DMS53 treated with DMSO at 0.1 percent for 48 hours (cell line): ENCODE measurements around the gene HS1BP3.

Source experiments
- DNase-seq: peaks from one replicate; lab custom pipeline; 2025; ENCODE audit not compliant: unreplicated experiment; lab: John Stamatoyannopoulos, UW

HS1BP3 gene

GRCh38 chr2:20664071-20664390 is 13.1 kb upstream of the HS1BP3 start:
- DNase-seq: no peak

- DNase-seq: no peak
These were observed 12.5 kb upstream of the HS1BP3 start for GRCh38 chr2:20663196-20664070.

GRCh38 chr2:20662308-20662937 is 11.5 kb upstream of the HS1BP3 start:
- no peak for DNase-seq

GRCh38 chr2:20661421-20662307 is 10.8 kb upstream of the HS1BP3 start:
- peak; percentile 19 for DNase-seq

GRCh38 chr2:20660506-20661420 is 9.9 kb upstream of the HS1BP3 start:
- no peak for DNase-seq

- no peak for DNase-seq
These were observed 6.8 kb upstream of the HS1BP3 start for GRCh38 chr2:20657522-20658235.

GRCh38 chr2:20656561-20656960 is 5.7 kb upstream of the HS1BP3 start:
- no peak for DNase-seq

GRCh38 chr2:20654535-20654813 is 3.6 kb upstream of the HS1BP3 start:
- DNase-seq: no peak

GRCh38 chr2:20653695-20654534 is 3.0 kb upstream of the HS1BP3 start:
- no peak for DNase-seq

- no peak for DNase-seq
These were observed 2.0 kb upstream of the HS1BP3 start for GRCh38 chr2:20652673-20653575.

- DNase-seq: no peak
These were observed 1.2 kb upstream of the HS1BP3 start for GRCh38 chr2:20652141-20652540.

GRCh38 chr2:20651731-20652099 is 817 bp upstream of the HS1BP3 start:
- DNase-seq: no peak

- DNase-seq: no peak
These were observed 463 bp downstream of the HS1BP3 start for GRCh38 chr2:20650393-20650876.

GRCh38 chr2:20649976-20650375 is 922 bp downstream of the HS1BP3 start:
- no peak for DNase-seq

GRCh38 chr2:20649576-20649975 is 1.3 kb downstream of the HS1BP3 start:
- no peak for DNase-seq

GRCh38 chr2:20648831-20649230 is 2.1 kb downstream of the HS1BP3 start:
- DNase-seq: no peak

- no peak for DNase-seq
These were observed 2.7 kb downstream of the HS1BP3 start for GRCh38 chr2:20648206-20648605.

- DNase-seq: no peak
These were observed 3.2 kb downstream of the HS1BP3 start for GRCh38 chr2:20647738-20648137.
